HepG2 (cell line): ENCODE measurements around the gene CTSA. TPM values are rescaled to one million over a fixed set of nuclear protein-coding genes. Genes with fewer than 3 reads are reported as not detected.

Experiments
- BORCS8-MEF2B ChIP-seq: sonication (generic); formaldehyde crosslinking; IDR thresholded peaks from 2 replicates; pipeline ENCODE4 v1.8.0; 2022; ENCODE audit warnings: mild to moderate bottlenecking, missing genetic modification reagents
- FLYWCH1 ChIP-seq: sonication (generic); formaldehyde crosslinking; IDR thresholded peaks from 2 replicates; pipeline ENCODE4 v1.8.1; 2023; ENCODE audit warnings: mild to moderate bottlenecking, missing genetic modification reagents
- SAFB2 ChIP-seq: sonication (generic); formaldehyde crosslinking; IDR thresholded peaks from 2 replicates; pipeline ENCODE4 v1.5.1; 2020; ENCODE audit warnings: missing genetic modification reagents, low read depth, mild to moderate bottlenecking, borderline replicate concordance
- ZNF569 ChIP-seq: sonication (generic); formaldehyde crosslinking; IDR thresholded peaks from 2 replicates; pipeline ENCODE4 v1.5.0; 2020; ENCODE audit warnings: mild to moderate bottlenecking, missing genetic modification reagents, moderate library complexity, borderline replicate concordance
- ZNF652 ChIP-seq: IDR thresholded peaks from 2 replicates; pipeline ENCODE4 v1.6.1; 2016; ENCODE audit warnings: low read depth, borderline replicate concordance
- ZSCAN31 ChIP-seq: sonication (generic); formaldehyde crosslinking; IDR thresholded peaks from 2 replicates; pipeline ENCODE4 v1.5.0; 2020; ENCODE audit warnings: low read depth, mild to moderate bottlenecking, missing genetic modification reagents
- polyA plus RNA-seq, 8 experiments: library from polyadenylated mRNA; depleted of rRNA in 3 of 8; stranded (reverse) in 7 of 8; unstranded in 1 of 8; fragments of >200 nt; fragmentation: Illumina TruSeq in 4 of 8; extraction: Trizol in 4 of 8; gene quantifications; 2 replicates each; pipeline versions ENCODE4 v1.2.1 to v1.2.3, GENCODE V29; 2011 to 2016; ENCODE audit warnings: low read depth in 4 of 8, missing spikeins in 1 of 8, mixed read lengths in 1 of 8; ENCODE audit not compliant: insufficient read depth in 1 of 8
- total RNA-seq, 5 experiments: library from RNA; depleted of rRNA; stranded (reverse); fragments of >200 nt; fragmentation: Illumina TruSeq; extraction: Trizol; gene quantifications; 2 replicates each; pipeline ENCODE4 v1.2.3, GENCODE V29; 2016; ENCODE audit warnings: low read depth in 1 of 5
- TF ChIP-seq, protein P1 (sequence below): sonication (generic); formaldehyde crosslinking; IDR thresholded peaks from 2 replicates; pipeline ENCODE4 v1.5.1; 2020; ENCODE audit warnings: missing genetic modification reagents, mild to moderate bottlenecking, borderline replicate concordance
- TF ChIP-seq, protein P2 (sequence below): sonication (generic); formaldehyde crosslinking; IDR thresholded peaks from 2 replicates; pipeline ENCODE4 v1.8.1; 2022; ENCODE audit warnings: low read depth, mild to moderate bottlenecking, missing genetic modification reagents
- TF ChIP-seq, protein P3 (sequence below): sonication (generic); formaldehyde crosslinking; IDR thresholded peaks from 2 replicates; pipeline ENCODE4 v1.8.0; 2023; ENCODE audit warnings: mild to moderate bottlenecking, missing genetic modification reagents
- TF ChIP-seq, protein P4 (sequence below): sonication (generic); formaldehyde crosslinking; IDR thresholded peaks from 2 replicates; pipeline ENCODE4 v1.4.0; 2020; ENCODE audit warnings: missing genetic modification reagents
- TF ChIP-seq, protein P5 (sequence below): sonication (generic); formaldehyde crosslinking; IDR thresholded peaks from 2 replicates; pipeline ENCODE4 v1.5.0; 2020; ENCODE audit warnings: mild to moderate bottlenecking, missing genetic modification reagents
- TF ChIP-seq, protein P6 (sequence below): sonication (generic); formaldehyde crosslinking; IDR thresholded peaks from 2 replicates; pipeline ENCODE4 v1.4.0; 2020; ENCODE audit warnings: mild to moderate bottlenecking, missing genetic modification reagents
- TF ChIP-seq, protein P7 (sequence below): sonication (generic); formaldehyde crosslinking; IDR thresholded peaks from 2 replicates; pipeline ENCODE4 v1.8.0; 2022; ENCODE audit warnings: mild to moderate bottlenecking, missing genetic modification reagents, moderate library complexity
- TF ChIP-seq, protein P8 (sequence below): sonication (generic); formaldehyde crosslinking; IDR thresholded peaks from 2 replicates; pipeline ENCODE4 v1.5.0; 2020; ENCODE audit warnings: missing genetic modification reagents, mild to moderate bottlenecking, borderline replicate concordance
- TF ChIP-seq, protein P9 (sequence below): sonication (generic); formaldehyde crosslinking; IDR thresholded peaks from 2 replicates; pipeline ENCODE4 v1.4.0; 2020; ENCODE audit warnings: mild to moderate bottlenecking, missing genetic modification reagents
- TF ChIP-seq, protein P10 (sequence below): sonication (generic); formaldehyde crosslinking; IDR thresholded peaks from 2 replicates; pipeline ENCODE4 v1.4.0; 2020; ENCODE audit warnings: mild to moderate bottlenecking, missing genetic modification reagents

The CTSA gene
- total and polyA plus RNA-seq, 2 of the 13 experiments (the other 11 are each of a cell fraction or from before 2014, with no cell fraction given): 202 to 231 TPM

DNA sequence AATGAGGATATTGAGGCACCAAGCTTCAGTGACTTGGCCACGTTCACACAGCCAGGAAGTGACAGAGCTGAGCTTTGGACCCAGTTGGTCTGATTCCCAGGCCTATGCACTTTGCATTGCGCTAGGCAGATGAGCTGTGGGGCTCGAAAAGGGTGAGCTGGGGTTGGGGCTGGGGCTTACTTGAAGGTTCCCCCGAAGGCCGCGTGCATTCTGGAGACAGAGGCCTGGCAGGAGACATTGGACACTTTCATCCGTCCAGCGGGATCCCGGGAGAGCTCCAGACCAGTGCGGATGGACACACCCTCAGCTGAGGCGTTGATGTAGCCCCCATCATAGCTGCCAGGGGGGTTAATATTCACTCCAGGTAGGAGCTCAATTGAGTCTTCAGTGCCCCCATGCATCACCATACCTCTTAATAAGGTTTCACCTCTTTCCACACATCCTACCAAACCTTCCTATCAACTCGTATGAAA lies 18.2 kb downstream of the CTSA start (continued):
- TF ChIP-seq, protein P1, sequence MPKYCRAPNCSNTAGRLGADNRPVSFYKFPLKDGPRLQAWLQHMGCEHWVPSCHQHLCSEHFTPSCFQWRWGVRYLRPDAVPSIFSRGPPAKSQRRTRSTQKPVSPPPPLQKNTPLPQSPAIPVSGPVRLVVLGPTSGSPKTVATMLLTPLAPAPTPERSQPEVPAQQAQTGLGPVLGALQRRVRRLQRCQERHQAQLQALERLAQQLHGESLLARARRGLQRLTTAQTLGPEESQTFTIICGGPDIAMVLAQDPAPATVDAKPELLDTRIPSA (CRISPR knock-in tag): no peak
- TF ChIP-seq SAFB2: no peak
- TF ChIP-seq, protein P2, sequence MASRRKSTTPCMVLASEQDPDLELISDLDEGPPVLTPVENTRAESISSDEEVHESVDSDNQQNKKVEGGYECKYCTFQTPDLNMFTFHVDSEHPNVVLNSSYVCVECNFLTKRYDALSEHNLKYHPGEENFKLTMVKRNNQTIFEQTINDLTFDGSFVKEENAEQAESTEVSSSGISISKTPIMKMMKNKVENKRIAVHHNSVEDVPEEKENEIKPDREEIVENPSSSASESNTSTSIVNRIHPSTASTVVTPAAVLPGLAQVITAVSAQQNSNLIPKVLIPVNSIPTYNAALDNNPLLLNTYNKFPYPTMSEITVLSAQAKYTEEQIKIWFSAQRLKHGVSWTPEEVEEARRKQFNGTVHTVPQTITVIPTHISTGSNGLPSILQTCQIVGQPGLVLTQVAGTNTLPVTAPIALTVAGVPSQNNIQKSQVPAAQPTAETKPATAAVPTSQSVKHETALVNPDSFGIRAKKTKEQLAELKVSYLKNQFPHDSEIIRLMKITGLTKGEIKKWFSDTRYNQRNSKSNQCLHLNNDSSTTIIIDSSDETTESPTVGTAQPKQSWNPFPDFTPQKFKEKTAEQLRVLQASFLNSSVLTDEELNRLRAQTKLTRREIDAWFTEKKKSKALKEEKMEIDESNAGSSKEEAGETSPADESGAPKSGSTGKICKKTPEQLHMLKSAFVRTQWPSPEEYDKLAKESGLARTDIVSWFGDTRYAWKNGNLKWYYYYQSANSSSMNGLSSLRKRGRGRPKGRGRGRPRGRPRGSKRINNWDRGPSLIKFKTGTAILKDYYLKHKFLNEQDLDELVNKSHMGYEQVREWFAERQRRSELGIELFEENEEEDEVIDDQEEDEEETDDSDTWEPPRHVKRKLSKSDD (CRISPR knock-in tag): no peak
- TF ChIP-seq, protein P3, sequence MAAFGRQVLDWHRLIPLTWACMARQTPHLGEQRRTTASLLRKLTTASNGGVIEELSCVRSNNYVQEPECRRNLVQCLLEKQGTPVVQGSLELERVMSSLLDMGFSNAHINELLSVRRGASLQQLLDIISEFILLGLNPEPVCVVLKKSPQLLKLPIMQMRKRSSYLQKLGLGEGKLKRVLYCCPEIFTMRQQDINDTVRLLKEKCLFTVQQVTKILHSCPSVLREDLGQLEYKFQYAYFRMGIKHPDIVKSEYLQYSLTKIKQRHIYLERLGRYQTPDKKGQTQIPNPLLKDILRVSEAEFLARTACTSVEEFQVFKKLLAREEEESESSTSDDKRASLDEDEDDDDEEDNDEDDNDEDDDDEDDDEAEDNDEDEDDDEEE (CRISPR knock-in tag): no peak
- TF ChIP-seq, protein P4, sequence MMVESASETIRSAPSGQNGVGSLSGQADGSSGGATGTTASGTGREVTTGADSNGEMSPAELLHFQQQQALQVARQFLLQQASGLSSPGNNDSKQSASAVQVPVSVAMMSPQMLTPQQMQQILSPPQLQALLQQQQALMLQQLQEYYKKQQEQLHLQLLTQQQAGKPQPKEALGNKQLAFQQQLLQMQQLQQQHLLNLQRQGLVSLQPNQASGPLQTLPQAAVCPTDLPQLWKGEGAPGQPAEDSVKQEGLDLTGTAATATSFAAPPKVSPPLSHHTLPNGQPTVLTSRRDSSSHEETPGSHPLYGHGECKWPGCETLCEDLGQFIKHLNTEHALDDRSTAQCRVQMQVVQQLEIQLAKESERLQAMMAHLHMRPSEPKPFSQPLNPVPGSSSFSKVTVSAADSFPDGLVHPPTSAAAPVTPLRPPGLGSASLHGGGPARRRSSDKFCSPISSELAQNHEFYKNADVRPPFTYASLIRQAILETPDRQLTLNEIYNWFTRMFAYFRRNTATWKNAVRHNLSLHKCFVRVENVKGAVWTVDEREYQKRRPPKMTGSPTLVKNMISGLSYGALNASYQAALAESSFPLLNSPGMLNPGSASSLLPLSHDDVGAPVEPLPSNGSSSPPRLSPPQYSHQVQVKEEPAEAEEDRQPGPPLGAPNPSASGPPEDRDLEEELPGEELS (CRISPR knock-in tag): peak; percentile 51; the same call in 1 of the 2 replicates
- TF ChIP-seq, protein P5, sequence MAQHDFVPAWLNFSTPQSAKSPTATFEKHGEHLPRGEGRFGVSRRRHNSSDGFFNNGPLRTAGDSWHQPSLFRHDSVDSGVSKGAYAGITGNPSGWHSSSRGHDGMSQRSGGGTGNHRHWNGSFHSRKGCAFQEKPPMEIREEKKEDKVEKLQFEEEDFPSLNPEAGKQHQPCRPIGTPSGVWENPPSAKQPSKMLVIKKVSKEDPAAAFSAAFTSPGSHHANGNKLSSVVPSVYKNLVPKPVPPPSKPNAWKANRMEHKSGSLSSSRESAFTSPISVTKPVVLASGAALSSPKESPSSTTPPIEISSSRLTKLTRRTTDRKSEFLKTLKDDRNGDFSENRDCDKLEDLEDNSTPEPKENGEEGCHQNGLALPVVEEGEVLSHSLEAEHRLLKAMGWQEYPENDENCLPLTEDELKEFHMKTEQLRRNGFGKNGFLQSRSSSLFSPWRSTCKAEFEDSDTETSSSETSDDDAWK (CRISPR knock-in tag): no peak
- TF ChIP-seq, protein P6, sequence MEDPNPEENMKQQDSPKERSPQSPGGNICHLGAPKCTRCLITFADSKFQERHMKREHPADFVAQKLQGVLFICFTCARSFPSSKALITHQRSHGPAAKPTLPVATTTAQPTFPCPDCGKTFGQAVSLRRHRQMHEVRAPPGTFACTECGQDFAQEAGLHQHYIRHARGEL (CRISPR knock-in tag): no peak
- TF ChIP-seq, protein P7, sequence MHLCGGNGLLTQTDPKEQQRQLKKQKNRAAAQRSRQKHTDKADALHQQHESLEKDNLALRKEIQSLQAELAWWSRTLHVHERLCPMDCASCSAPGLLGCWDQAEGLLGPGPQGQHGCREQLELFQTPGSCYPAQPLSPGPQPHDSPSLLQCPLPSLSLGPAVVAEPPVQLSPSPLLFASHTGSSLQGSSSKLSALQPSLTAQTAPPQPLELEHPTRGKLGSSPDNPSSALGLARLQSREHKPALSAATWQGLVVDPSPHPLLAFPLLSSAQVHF (CRISPR knock-in tag): no peak
- TF ChIP-seq, protein P8, sequence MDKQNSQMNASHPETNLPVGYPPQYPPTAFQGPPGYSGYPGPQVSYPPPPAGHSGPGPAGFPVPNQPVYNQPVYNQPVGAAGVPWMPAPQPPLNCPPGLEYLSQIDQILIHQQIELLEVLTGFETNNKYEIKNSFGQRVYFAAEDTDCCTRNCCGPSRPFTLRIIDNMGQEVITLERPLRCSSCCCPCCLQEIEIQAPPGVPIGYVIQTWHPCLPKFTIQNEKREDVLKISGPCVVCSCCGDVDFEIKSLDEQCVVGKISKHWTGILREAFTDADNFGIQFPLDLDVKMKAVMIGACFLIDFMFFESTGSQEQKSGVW (CRISPR knock-in tag): no peak
- TF ChIP-seq, protein P9, sequence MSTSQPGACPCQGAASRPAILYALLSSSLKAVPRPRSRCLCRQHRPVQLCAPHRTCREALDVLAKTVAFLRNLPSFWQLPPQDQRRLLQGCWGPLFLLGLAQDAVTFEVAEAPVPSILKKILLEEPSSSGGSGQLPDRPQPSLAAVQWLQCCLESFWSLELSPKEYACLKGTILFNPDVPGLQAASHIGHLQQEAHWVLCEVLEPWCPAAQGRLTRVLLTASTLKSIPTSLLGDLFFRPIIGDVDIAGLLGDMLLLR (CRISPR knock-in tag): no peak
- TF ChIP-seq ZNF569: no peak
- 0 out of 2 replicates have a peak, but pooled peaks have one; percentile 29 for TF ChIP-seq ZNF652 (CRISPR knock-in tag)
- TF ChIP-seq, protein P10, sequence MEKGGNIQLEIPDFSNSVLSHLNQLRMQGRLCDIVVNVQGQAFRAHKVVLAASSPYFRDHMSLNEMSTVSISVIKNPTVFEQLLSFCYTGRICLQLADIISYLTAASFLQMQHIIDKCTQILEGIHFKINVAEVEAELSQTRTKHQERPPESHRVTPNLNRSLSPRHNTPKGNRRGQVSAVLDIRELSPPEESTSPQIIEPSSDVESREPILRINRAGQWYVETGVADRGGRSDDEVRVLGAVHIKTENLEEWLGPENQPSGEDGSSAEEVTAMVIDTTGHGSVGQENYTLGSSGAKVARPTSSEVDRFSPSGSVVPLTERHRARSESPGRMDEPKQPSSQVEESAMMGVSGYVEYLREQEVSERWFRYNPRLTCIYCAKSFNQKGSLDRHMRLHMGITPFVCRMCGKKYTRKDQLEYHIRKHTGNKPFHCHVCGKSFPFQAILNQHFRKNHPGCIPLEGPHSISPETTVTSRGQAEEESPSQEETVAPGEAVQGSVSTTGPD: no peak
- no peak for TF ChIP-seq ZSCAN31 (CRISPR knock-in tag)
- TF ChIP-seq BORCS8-MEF2B: no peak
- no peak for TF ChIP-seq FLYWCH1 (CRISPR knock-in tag)
